GM12892 (cell line): ENCODE results near the gene CCSER2.

Experiments
- POLR2A ChIP-seq: IDR thresholded peaks from 2 replicates; pipeline ENCODE4 v1.6.1; 2011; ENCODE audit warnings: low read depth, low read length, control low read depth
- POLR2AphosphoS5 ChIP-seq: IDR thresholded peaks from 2 replicates; pipeline ENCODE4 v1.6.1; 2011; ENCODE audit warnings: low read depth, low read length, control low read depth

DNA sequence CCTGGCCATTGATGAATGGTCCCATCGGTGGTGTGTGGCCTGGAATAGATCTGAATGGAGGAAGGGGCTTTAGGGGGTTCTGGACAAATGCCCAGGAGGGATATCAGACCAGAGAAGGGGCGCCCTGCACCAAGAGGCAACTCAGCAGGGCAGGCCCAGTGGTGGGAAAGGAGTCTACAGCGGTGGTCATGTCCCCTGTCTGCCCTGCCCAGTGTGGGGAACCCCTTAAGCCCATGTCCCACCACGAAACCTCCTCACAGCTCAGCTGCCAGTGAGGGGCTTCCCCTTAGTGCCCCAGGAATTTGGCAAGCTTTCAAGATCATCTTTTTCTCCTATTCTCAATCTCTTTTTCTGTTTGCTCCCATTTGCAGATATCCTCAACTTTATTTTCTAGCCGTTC, 14.1 kb upstream of the CCSER2 start:
- TF ChIP-seq POLR2A (no peak), POLR2AphosphoS5 (no peak)
